Limb (tissue), 2 donors: ENCODE measurements around the gene ZHX3.

Source experiments
- DNase-seq, 2 donors: peaks; one replicate each; pipeline ENCODE4 v3.0.0-alpha.2; 2016; ENCODE audit errors: extremely low spot score in 2 of 2

Gene ZHX3

DNA sequence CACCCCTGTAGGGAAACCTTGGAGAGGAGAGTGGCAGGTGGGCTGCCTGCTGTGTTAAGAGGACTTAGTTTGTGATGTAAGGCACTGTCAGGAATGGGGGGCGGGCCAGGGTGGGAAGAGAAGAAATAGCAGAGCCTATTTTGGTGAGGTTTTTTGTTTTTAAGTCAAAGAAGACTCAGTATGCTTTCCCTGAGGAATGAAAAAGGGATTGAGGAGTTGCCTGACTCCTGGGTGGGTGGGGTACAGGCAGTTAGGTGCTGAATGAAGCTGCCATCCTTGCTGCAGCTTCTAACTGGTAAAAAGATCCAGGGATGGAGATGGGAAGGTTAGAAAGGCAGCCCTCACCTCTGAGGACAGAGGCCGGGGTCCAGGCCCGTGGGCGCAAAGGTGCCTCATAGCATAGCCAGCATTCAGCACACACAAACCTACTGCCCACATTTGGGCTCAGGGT is 142.3 kb downstream of the ZHX3 start:
- no peak for DNase-seq

DNA sequence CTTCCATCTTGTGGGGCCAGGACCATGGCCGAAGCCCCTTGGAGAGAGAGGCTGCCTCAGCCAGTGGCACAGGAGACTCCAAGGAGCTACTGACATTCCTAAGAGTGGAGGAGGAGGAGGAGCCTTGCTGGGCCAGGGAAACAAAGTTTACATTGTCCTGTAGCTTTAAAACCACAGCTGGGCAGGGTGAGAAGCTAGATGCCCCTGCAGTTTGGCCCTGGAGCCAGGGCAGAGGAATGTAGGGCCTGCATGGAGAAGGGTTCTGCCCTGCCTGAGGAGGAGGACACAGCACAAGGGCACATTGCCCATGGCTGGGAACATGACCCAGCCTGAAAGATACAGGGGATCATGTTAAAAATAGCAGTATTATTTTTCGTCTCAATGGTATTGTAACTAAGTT is 142.7 kb downstream of the ZHX3 start:
- peak in 1 of 2 donors; percentile 21 for DNase-seq

DNA sequence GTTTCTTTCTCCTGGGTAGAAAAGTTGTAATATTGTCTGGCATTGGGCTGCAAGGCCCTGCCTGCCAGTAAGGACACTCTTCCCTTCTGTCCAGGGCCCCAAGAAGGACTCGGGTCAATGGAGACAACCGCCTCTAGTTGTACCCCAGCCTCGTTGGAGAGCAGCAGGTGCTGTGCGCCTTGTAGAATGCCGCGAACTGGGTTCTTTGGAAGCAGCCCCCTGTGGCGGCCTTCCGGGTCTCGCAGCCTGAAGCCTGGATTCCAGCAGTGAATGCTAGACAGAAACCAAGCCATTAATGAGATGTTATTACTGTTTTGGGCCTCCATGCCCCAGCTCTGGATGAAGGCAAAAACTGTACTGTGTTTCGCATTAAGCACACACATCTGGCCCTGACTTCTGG is 143.2 kb downstream of the ZHX3 start:
- DNase-seq: no peak

DNA sequence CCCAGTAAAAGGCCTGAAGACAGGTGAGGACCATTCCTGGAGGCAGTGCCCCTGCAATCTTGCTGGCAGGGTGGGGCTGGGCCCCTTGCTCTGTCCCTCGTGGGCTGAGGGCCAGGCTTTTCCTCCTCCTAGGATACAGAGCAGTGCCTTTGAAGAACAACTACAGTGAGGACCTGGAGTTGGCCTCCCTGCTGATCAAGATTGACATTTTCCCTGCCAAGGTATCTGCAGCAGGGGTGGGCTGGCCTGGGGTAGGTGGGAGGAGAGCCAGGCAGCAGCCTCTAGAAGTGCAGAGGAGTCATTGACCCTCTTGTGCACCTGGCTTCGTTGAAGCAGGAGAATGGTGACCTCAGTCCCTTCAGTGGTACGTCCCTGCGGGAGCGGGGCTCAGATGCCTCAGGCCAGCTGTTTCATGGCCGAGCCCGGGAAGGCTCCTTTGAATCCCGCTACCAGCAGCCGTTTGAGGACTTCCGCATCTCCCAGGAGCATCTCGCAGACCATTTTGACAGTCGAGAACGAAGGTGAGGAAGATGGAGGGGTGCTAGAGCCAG is 143.7 kb downstream of the ZHX3 start:
- peak in 1 of 2 donors; percentile 23 for DNase-seq

DNA sequence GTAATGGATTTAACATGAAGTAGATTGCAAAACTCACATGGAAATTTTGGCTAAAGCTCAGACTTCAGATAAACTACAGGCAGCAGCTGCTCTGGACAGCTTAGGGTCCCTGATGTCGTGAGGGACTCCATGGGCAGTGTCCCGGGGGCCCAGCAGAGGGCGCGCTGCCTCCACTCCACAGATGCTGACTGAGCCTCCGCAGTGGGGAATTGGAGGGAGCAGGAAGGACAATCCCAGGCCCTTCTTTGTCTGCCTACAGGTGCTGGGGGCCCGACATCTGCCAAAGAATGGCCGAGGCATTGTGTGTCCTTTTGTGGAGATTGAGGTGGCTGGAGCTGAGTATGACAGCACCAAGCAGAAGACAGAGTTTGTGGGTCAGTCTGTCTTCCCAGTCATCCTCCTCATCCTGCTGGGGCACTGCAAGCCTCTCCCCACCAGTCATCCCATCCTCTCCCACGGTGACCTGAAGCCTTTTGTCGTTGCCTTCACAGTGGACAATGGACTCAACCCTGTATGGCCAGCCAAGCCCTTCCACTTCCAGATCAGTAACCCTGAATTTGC is 144.3 kb downstream of the ZHX3 start:
- DNase-seq: peak; percentile 69 to 87

DNA sequence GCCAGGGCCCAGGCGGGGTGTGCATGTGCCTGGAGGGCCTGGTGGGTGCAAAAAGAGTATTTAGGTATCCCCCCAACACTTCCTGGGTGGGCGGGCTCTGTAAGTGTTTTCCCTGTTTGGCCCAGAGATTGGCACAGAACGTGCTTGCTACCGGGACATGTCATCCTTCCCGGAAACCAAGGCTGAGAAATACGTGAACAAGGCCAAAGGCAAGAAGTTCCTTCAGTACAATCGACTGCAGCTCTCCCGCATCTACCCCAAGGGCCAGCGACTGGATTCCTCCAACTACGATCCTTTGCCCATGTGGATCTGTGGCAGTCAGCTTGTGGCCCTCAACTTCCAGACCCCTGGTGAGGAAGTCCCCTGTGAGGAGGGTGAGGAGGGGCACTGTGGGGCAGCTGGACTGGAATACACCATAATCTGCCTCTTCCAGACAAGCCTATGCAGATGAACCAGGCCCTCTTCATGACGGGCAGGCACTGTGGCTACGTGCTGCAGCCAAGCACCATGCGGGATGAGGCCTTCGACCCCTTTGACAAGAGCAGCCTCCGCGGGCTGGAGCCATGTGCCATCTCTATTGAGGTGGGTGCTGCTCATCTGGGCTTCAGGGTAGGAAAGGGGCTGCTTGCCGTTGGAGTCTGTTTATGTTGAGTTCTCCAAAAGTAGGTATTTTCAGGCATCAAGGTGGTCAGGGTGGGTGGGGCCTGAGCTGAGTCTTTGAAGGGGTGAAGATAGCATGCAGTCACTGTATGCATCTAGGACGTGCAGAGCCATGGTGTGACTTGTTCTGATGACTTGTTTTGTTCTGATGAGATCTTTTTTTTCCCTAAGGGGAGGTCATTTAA is 145.0 kb downstream of the ZHX3 start:
- peak in 1 of 2 donors; percentile 36 for DNase-seq

DNA sequence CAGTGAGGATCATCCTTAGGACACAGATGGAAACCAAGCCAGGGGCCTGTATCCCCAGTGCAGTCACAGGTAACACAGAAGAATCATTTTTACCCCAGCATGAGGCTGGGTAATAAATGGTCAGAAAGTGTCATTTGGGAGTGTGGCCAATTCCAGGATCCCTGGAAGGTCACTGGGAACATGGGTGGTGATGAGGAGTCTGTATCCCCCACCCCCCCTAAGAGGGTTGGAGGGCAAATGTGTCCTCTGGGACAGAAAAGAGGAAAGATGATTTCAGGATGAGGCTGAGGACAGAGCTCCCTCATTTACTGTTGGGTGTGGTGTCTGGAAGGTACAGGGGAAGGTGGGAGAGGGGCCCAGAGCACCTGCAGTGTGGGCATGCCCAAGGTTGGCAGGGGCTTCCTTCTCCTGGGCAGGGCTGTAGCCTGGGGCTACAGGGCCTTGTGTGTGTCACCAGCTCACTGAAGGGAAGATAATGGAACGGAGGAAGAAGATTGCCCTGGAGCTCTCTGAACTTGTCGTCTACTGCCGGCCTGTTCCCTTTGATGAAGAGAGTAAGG is 145.7 kb downstream of the ZHX3 start:
- peak in 1 of 2 donors; percentile 23 for DNase-seq

DNA sequence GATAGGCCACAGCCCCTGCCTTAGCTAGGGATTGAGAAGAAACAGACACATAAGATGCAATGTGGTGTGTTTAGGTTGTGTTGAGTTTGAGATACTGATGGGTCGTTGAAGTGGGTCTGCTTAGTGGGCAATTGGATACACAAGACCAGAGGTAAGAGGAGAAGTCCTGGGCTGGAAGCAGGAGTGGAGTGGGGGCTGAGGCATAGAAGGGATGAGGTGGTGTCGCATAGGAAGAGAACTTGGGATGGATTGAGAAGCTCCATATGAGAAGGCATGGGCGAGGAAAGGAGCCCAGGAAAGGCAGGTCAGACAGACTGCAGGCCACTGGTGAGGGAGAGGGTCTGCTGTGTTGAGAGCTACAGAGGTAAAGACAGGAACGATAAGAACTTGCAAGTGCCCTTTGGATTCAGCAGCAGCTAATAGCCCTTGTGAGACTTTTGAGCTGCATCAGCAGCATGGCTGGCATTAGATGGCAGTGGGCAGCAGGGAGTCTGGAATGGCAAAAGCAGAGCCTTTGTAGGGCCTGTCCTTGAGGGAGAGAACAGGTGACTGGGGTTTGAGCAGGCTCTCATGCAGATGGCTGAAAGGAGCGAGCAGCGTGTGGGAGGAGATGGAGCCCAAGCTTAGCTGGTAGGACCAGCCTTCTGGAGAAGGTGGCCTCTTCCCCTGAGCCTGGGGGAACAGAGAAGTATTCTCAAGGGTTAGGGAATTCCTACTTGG is 147.0 kb downstream of the ZHX3 start:
- peak in 1 of 2 donors; percentile 24 for DNase-seq

DNA sequence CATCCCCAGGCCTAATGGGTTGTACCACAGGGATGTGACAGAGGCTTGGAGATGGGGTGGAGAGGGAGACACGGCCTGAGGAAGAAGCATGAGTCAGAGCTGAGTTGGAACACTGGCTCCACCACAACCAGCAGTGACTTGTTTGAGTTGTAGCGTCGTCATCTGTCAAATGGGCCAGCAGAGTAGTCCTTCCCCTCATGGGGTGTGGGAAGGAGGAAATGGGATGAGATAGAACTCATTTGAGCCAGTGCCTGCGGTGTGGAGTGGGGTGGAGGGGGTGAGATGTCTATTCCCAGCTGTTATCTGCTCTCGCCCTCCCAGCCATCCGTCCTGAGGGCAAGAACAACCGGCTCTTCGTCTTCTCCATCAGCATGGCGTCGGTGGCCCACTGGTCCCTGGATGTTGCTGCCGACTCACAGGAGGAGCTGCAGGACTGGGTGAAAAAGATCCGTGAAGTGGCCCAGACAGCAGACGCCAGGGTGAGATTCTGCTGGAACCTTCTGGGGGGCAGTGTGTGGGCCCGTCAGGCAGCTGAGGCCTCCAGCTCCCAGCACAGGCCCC is 147.7 kb downstream of the ZHX3 start:
- no peak for DNase-seq

DNA sequence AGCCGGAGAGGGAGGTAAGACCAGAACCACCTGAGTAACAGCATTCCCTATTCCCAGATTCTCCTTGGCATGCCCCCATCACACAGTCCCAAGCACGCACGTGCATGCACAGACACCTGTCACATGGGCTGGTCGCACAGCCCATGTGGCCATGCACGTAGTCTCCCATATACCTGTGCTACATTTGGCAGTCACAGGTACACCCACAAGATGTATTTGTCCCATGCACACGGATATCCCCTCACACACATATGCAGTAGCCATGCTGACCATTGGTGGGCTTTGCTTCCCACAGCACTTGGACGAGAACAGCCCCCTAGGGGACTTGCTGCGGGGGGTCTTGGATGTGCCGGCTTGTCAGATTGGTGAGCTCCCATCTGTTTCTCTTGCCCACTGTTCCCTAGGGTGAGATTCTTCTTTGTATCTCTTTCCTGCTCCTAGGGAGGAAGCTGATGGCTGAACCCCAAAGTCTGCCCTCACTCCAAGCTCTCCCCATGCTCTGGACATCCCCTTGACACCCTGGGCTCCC is 148.3 kb downstream of the ZHX3 start:
- no peak for DNase-seq

DNA sequence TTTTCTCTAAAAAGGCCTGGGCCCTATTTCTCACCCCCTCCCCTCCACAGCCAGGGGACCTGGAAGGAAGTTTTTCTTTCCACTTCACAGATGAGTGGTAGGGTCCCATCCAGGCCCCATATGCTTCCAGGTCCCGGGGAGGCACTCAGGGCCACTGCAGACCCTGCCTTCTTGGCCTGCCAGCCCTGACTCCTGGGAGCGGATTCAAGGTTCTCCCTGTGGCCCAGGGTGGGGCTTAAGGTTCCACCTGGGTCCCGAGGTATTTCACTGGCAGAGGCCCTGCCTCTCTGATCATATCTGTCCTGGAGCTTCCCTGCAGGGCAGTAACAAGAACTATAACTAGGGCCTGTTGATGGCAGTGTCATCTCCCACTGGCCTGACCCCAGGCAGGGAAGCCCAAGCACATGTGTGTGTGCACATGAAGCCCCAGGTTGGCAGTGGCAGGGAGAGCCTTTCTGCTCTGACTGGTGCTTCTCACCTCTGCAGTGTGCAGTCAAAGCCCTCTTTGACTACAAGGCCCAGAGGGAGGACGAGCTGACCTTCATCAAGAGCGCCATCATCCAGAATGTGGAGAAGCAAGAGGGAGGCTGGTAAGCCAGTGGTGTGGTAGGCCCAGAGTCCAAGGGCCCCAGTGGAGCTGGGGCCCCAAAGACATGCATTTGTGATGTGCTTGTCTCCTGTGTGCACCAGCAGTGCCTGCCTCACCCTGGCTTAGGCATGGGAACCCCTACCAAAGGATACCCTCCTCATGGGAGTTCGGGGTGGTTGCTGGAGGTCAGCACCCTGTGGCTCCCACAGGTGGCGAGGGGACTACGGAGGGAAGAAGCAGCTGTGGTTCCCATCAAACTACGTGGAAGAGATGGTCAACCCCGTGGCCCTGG is 149.0 kb downstream of the ZHX3 start:
- DNase-seq: no peak

DNA sequence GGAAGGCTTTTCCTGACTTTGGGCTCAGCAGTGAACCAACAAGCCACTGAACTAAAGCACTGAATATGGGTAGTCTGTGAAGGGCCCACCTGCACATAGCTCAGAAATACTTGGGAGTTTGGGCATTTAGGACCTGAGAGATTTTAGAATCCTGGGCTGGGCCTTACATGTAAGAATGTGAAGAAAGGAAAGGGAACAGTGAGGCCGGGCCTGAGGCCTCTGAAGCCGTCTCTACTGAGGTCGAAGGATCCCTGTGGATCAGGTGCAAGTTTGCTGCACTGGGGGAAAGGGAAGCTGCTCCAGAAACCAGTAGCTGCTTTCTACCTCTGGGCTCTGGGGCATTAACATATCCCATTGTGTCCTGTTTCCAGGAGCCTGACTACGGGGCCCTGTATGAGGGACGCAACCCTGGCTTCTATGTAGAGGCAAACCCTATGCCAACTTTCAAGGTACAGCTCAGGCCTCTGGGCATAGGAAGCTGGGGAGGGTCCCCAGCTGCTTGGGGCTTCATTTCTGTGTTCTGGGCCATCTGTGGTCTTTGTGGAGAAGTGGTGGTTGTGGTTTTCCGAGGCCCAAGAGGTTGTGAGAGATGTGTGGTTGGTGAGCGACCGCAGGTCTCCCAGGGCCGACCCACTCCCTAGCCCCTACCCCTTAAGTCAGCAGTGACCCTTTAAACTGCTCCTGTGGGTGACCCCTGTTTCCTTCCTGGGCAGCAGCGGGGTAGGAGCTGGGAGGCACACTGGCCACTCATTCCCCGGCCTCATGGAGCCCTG is 149.9 kb downstream of the ZHX3 start:
- no peak for DNase-seq

DNA sequence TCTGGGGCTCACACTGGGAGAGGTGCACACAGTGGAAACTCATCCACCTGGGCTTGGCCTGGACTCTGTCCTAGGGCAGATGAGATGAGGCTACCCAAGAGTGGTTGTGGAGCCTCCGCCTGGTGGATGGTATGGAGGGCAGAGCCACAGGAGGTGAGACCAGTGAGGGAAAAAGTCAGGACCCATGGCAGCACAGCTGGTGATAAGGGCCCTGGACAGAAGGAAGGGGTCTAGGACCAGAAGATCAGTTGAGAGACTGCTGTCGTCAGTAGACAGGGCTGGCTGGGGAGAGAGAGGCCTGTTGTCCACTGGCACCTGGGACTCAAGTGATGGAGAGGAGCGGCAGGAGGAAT is 150.4 kb downstream of the ZHX3 start:
- no peak for DNase-seq

DNA sequence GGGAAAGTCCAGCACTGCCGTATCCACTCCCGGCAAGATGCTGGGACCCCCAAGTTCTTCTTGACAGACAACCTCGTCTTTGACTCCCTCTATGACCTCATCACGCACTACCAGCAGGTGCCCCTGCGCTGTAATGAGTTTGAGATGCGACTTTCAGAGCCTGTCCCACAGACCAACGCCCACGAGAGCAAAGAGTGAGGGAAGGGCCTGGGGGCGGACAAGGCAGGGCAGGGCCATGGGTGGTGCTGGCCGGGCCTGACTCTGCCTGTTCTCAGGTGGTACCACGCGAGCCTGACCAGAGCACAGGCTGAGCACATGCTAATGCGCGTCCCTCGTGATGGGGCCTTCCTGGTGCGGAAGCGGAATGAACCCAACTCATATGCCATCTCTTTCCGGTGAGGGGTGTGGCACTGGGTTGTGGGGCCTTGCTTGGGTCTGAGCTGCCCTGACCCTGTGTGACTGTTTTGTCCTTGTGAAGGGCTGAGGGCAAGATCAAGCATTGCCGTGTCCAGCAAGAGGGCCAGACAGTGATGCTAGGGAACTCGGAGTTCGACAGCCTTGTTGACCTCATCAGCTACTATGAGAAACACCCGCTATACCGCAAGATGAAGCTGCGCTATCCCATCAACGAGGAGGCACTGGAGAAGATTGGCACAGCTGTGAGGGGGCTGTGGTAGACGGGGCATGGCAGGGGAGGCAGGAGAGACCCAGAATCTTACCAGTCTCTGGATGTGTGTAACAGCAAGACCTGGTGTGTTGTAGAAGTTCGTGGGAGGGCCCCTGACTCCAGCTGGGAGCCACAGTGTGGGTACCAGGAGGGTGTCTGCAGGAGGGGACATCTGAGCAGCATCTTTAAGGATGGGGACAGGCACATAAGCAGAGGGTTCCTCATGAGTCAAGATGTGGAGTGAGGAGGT is 151.1 kb downstream of the ZHX3 start:
- no peak for DNase-seq

DNA sequence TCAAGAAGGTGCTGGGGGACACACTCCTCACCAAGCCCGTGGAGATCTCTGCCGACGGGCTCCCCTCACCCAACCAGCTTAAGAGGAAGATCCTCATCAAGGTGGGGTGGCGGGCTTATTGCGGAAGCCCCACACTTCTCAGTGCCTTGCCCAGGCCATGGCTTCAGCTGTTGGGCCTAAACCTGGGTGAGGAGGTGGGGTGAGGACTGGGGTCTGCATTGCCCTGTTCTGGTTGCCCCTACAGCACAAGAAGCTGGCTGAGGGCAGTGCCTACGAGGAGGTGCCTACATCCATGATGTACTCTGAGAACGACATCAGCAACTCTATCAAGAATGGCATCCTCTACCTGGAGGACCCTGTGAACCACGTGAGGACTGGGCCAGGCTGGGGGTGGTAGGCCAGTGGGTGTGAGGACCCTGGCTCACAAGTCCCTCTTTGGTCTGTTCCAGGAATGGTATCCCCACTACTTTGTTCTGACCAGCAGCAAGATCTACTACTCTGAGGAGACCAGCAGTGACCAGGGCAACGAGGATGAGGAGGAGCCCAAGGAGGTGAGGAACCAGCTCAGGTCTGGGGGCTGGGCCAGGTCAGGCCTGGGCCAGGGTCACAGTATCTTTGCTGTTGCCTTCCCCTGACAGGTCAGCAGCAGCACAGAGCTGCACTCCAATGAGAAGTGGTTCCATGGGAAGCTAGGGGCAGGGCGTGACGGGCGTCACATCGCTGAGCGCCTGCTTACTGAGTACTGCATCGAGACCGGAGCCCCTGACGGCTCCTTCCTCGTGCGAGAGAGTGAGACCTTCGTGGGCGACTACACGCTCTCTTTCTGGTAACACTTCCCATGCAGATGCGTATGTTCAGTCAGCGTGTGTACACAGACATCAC is 152.3 kb downstream of the ZHX3 start:
- DNase-seq: no peak

DNA sequence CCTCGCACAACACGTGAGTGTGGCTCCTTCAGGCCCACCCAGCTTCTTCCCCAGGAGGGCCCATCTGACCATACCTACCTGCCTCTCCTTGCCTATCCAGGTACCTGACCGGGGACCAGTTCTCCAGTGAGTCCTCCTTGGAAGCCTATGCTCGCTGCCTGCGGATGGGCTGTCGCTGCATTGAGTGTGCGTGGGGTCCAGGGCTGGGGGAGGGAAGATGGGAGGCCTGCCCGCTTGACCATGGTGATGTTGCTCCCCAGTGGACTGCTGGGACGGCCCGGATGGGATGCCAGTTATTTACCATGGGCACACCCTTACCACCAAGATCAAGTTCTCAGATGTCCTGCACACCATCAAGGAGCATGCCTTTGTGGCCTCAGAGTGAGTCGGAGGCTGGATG is 153.7 kb downstream of the ZHX3 start:
- DNase-seq: no peak

DNA sequence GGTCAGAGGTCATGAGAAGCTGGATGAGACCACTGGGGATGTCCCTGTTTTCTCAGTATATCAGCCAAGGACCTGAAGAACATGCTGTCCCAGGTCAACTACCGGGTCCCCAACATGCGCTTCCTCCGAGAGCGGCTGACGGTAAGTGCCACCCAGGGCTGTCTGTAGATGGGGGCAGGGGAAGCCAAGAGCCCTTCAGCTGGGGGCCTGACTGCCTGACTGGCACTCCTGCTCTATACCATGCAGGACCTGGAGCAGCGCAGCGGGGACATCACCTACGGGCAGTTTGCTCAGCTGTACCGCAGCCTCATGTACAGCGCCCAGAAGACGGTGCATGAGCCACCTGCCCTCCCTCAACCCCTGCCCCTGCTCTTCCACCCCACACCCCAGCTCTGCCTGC is 155.1 kb downstream of the ZHX3 start:
- DNase-seq: no peak

DNA sequence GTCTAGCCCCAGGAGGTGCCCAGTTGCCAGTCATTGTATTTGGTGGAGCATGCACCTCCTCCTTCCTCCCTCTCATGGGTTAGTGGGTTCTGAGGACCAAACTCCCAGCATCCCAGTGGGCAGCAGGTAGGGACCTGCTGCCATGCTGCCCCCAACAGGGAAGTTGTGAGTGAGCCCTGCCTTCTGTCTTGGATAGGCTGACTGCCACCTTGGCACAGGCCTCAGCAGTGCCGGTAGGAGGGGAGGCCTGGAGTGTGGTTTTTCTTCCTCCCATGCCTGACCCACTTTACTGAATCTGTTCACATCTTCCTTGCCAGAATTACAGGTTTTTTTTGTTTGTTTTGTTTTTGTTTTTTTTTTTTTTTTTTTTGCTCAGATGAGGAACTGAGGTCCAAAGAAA is 155.6 kb downstream of the ZHX3 start:
- no peak for DNase-seq
